Measurements from ENCODE around the gene FARSA.
A peak's percentile ranks its signal among the peaks of the same experiment; 100 is the strongest.

FARSA gene

GRCh38 chr19:12888006-12888603 lies 45.4 kb downstream of the FARSA start:
- DNase-seq = no peak

DNA sequence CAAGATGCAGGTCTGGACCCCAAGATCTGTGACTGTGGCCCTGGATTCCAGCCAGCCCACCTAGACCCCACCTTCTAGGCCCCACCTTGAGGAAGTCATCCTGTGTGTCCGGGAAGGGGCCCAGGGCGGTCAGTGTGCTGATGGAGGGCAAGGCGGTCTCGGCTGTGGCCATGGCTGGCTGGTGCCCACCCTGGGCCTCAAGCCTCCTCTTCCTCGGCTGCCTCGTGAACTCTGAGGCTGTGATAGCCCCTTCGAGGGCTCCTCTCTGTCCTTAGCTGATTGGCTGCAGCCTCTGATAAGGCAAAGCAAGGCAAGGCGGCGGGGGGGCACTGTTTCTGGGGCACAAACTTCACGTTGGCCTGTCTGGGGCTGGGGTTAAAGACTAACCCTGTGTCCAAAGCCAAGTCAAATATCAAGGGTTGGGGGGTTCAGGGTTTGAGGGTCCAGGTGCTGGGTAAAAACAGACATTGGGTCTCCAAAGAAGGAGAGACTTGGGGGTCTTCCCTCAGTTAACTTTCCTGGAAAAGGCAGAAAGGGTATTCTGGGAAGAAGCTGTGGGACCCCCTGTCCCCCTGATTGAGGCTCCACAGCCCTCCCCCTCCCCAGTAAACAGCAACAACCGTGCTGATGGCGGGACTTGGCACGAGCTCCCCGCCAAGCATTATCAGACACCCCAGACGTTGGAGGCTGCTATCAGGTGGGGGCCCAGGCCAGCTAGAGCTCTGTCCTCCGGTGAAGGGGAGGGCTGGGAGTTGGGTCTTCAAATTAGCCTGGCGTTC lies 46.4 kb downstream of the FARSA start, which contains the start of gene KLF1:
KLF1 (minus strand) TSS at position 233 of the 779 bp plus-strand sequence; CDS start at position 172, 61 bp downstream.
- DNase-seq = no peak

- DNase-seq = no peak
These were observed 46.9 kb downstream of the FARSA start for GRCh38 chr19:12886651-12886968.

DNA sequence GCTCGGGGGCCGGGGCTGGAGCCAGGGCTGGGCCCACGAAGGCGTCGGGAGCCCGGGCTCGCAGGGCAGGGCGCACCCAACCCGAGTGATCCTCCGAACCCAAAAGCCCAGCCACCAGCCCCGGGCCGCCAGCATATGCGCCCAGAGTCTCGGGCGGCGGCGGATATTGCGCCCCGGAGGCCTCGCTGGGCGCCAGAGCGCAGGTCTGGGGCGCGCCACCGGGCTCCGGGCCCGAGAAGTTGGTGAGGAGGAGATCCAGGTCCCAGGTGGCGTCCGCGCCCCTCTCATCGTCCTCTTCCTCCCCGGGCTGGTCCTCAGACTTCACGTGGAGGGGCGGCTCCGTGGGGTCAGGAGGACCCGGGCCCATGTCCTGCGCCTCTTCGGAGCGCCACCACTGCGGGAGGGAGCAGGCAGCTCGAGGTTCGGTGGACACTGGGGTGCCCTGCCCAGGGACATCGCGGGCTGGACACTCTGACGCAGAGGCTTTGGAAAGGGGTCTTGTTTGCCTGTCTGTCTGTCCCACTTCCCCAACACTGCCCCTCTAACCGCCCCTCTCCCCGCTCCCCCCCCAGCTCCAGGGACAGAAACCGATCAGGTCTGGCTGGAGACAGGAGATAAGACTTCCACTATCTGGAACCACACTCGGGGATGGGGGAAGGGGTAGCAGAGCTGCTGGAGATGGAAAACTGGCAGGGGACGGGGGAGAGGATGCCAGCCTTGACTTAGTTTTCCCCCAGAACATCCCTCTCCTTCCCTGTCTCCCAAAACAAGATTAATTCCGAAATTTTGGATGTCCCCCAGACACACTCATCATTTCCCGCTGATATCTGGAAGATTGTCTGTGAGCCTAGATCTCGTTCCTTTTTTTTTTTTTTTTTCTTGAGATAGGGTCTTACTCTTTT lies 47.5 kb downstream of the FARSA start:
- DNase-seq = no peak

- DNase-seq = peak; percentile 97
These were observed 48.4 kb downstream of the FARSA start for GRCh38 chr19:12884926-12885748.

GRCh38 chr19:12884627-12884925 lies 48.9 kb downstream of the FARSA start:
- no peak for DNase-seq

DNA sequence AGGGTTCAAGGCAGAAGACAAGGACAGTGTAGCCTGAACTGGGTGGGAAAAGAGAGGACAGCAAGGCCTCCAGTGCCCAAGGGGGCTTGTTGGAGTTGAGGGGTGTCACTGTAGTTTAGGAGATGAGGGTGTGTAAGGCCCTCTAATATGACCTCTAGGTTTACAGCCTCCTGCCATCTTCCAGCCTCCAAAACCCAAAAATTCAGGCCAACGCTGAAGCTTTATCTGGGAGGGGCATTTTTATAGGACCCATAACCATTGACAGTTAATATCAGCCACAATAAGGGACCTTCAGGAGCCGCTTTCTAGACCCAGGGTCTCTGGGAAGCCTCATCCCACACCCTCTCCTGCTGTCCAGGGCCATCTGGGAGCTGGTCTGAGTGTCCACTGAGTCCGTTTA lies 49.3 kb downstream of the FARSA start:
- DNase-seq = no peak

- DNase-seq = no peak
These were observed 50.9 kb downstream of the FARSA start for GRCh38 chr19:12882589-12882988.

- DNase-seq = peak; percentile 97
These were observed 52.2 kb downstream of the FARSA start, which contains the start of gene DNASE2 for GRCh38 chr19:12881172-12881808. TSS of gene DNASE2 (minus strand) at chr19:12881449. CDS start at chr19:12881375, 74 bp downstream.

- peak; percentile 33 for DNase-seq
These were observed 52.9 kb downstream of the FARSA start for GRCh38 chr19:12880551-12881171.

DNA sequence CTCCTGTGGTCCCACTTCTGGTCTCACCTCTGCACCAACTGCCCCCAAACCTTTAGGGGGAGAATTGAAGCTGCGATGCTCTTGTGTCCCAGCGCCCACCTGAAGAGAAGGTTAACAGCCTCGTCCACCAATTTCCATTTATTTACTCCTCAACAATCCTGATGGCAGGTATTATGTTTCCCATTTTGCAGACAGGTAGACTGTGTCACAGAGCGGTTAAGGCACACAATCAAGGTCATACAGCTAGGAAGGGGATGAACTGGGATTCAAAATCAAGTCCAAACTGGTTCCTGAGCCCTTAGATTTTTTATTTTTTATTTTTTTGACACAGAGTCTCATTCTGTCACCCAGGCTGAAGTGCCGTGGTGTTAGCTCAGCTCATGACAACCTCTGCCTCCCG lies 58.4 kb downstream of the FARSA start:
- no peak for DNase-seq

GRCh38 chr19:12873891-12874745 lies 59.4 kb downstream of the FARSA start:
- no peak for DNase-seq

GRCh38 chr19:12872941-12873890 lies 60.3 kb downstream of the FARSA start:
- DNase-seq = peak; percentile 65
